Measurements from ENCODE around the gene CEP63.

The CEP63 gene

GRCh38 chr3:134597390-134597970 is 111.6 kb downstream of the CEP63 start:
- no peaks in the 10 kb centered on the region for H3K36me3 ChIP-seq (ENCODE audit: control insufficient read depth, insufficient read depth, low read length)
- no peaks in the 10 kb centered on the region for H3K27me3 ChIP-seq (replicated peaks; ENCODE audit: control insufficient read depth, insufficient read depth, low read length)
- no peak for TF ChIP-seq CTCF (IDR thresholded peaks at IDR 0.05; ENCODE audit: insufficient read depth, low read length, poor library complexity, severe bottlenecking)
- no peak for DNase-seq (ENCODE audit: extremely low read depth, insufficient read length)
- no peak overlapping the region for H3K4me3 ChIP-seq (replicated peaks; ENCODE audit: low read depth, low read length)

- no peak for TF ChIP-seq CTCF (IDR thresholded peaks at IDR 0.05; ENCODE audit: insufficient read depth, low read length, poor library complexity, severe bottlenecking)
- Histone ChIP-seq H3K36me3 (ENCODE audit: control insufficient read depth, insufficient read depth, low read length) (no peaks in the 10 kb centered on the region), H3K27me3 (replicated peaks; ENCODE audit: control insufficient read depth, insufficient read depth, low read length) (no peaks in the 10 kb centered on the region), H3K4me3 (replicated peaks; ENCODE audit: low read depth, low read length) (no peak overlapping the region)
- DNase-seq (ENCODE audit: extremely low read depth, insufficient read length) = no peak
Observed at GRCh38 chr3:134598763-134599545, 113.1 kb downstream of the CEP63 start.

- no peak for DNase-seq (ENCODE audit: extremely low read depth, insufficient read length)
- TF ChIP-seq CTCF (IDR thresholded peaks at IDR 0.05; ENCODE audit: insufficient read depth, low read length, poor library complexity, severe bottlenecking) = no peak
- H3K4me3 ChIP-seq (replicated peaks; ENCODE audit: low read depth, low read length) = no peak overlapping the region
- H3K36me3 ChIP-seq (ENCODE audit: control insufficient read depth, insufficient read depth, low read length) = no peaks in the 10 kb centered on the region
- H3K27me3 ChIP-seq (replicated peaks; ENCODE audit: control insufficient read depth, insufficient read depth, low read length) = no peaks in the 10 kb centered on the region
Observed at GRCh38 chr3:134600206-134600605, 114.3 kb downstream of the CEP63 start.

DNA sequence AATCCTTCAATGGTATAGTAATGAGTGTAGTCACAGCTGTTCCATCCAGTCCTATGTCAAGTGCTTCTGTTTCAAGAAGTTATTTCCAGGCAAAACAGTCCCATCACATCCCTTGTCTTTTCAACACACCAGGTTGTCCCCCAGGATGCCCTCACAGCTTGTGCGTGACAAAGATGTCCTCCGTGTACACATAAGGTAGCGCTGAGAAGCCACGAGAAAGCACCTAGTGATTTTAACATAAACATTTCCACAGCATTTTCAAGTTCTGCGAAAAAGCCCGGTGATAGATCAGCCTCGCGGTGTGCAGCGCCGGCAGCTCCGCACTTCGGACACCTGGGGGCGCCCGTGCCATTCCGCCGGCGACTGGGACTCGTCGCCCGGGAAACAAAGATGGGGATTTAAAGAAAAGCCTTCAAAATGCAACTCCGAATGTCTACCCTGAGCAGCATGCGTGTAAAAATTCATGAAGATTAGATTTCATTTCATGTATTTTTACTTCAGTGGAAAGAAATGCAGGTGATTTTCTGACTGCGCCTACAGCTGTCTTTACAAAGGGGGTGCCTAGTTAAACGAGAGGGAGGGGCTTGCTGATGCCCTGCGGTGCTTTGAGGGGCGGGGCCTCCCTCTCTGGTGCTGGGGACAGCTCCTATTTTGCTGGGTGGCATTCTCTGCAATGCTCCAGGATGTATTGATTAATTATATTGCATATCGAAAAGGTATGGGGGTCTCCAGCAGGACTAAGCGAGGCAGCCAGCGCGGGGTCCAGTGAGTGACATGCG is 115.0 kb downstream of the CEP63 start:
- peak; percentile 99 for TF ChIP-seq CTCF (IDR thresholded peaks at IDR 0.05; ENCODE audit: insufficient read depth, low read length, poor library complexity, severe bottlenecking)
- Histone ChIP-seq H3K36me3 (ENCODE audit: control insufficient read depth, insufficient read depth, low read length) (no peaks in the 10 kb centered on the region), H3K4me3 (replicated peaks; ENCODE audit: low read depth, low read length) (no peak overlapping the region), H3K27me3 (replicated peaks; ENCODE audit: control insufficient read depth, insufficient read depth, low read length) (no peaks in the 10 kb centered on the region)
- DNase-seq (ENCODE audit: extremely low read depth, insufficient read length) = peak; percentile 48

DNA sequence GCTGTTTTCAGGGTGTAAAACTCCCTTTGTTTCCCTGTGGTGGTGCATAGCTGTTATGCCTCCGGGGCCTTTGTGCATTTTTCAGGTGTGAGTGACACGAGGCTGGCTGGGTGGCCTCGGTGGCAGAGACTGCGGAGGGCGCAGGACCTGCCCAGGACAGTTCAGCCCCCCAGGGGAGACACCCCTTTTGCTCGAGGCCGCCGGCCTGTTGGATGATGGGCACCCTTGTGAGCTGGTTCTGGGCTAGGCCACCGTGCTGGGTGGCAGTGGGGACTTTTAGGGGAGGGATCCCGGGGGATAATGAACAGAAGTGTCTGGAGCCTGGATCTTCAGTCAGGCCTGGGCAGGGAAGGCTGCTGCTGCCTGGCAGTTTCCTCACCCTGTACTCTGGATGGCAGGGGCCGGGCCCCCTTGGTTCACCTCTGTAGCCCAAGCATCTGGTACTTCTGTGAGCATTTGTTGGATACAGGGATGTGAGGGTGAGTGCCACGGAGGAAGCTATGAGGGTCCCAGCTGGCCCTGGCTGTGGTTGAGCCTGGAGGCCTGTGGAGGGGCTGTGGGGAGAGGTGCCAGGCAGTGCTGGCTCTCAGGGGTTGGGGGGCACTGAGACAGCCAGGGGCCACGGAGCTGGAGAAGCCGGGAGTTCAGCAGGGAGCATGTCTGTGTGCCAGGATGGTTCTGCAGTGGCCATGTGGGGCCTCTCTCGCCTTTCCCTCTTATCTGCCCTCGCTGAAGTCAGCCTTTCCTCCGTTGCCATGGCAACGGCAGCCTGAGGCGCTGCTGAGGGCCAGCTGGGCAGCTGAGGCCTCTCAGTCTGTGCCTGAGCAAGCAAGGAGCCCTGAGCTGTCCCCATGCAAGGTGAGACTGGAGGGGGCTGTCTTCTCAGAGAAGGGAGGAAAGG is 115.9 kb downstream of the CEP63 start:
- no peaks in the 10 kb centered on the region for H3K27me3 ChIP-seq (replicated peaks; ENCODE audit: control insufficient read depth, insufficient read depth, low read length)
- H3K4me3 ChIP-seq (replicated peaks; ENCODE audit: low read depth, low read length) = no peak overlapping the region
- H3K36me3 ChIP-seq (ENCODE audit: control insufficient read depth, insufficient read depth, low read length) = no peaks in the 10 kb centered on the region
- no peak for TF ChIP-seq CTCF (IDR thresholded peaks at IDR 0.05; ENCODE audit: insufficient read depth, low read length, poor library complexity, severe bottlenecking)
- no peak for DNase-seq (ENCODE audit: extremely low read depth, insufficient read length)
